Thyroid gland (tissue), 4 donors: ENCODE data around the gene FBXW5.

Experiments
- POLR2A ChIP-seq, 2 donors: fragments of 450-650 bp; IDR thresholded peaks; one replicate each; pipeline ENCODE4 v1.6.1; 2017; ENCODE audit warnings: antibody characterized with exemption in 2 of 2, mild to moderate bottlenecking in 2 of 2, moderate library complexity in 1 of 2
- TF ChIP-seq, protein P1 (sequence below), 6 experiments: fragments of 200-600 bp in 3 of 6; fragments of 450-650 bp in 3 of 6; sonication (generic) in 3 of 6; IDR thresholded peaks; one replicate each; pipeline ENCODE4 v1.5.1; 2016 to 2019; ENCODE audit warnings: antibody characterized with exemption in 6 of 6, mild to moderate bottlenecking in 2 of 6, inconsistent platforms in 1 of 6, moderate library complexity in 1 of 6

DNA sequence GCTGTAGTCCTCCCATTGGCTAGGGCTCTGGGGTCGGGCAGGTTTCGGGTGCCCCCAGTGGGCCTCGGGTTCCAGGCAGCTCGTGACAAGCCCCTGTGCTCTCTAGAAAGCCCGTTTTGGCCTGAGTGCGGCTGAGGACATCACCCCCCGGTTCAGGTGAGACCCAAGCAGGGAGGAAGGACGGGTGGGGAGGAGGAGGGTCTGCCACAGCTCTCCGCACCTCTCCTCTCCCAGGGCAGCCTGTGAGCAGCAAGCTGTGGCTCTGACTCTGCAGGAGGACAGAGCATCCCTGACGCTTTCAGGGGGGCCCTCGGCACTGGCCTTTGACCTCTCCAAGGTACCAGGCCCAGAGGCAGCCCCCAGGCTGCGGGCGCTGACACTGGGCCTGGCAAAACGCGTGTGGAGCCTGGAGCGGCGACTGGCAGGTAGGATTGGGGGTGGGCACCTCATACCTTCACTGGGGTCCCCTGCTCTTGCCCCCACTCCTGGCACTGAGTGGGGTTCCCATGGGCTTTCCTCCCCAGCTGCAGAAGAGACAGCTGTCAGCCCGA, 48.4 kb upstream of the FBXW5 start:
- TF ChIP-seq, protein P1, sequence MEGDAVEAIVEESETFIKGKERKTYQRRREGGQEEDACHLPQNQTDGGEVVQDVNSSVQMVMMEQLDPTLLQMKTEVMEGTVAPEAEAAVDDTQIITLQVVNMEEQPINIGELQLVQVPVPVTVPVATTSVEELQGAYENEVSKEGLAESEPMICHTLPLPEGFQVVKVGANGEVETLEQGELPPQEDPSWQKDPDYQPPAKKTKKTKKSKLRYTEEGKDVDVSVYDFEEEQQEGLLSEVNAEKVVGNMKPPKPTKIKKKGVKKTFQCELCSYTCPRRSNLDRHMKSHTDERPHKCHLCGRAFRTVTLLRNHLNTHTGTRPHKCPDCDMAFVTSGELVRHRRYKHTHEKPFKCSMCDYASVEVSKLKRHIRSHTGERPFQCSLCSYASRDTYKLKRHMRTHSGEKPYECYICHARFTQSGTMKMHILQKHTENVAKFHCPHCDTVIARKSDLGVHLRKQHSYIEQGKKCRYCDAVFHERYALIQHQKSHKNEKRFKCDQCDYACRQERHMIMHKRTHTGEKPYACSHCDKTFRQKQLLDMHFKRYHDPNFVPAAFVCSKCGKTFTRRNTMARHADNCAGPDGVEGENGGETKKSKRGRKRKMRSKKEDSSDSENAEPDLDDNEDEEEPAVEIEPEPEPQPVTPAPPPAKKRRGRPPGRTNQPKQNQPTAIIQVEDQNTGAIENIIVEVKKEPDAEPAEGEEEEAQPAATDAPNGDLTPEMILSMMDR (IDR thresholded peaks at IDR 0.05), result no peak
- no peak for TF ChIP-seq POLR2A (IDR thresholded peaks at IDR 0.05)
